NCI-H187 treated with DMSO at 0.1 percent for 48 hours (cell line): ENCODE measurements around the gene SPTY2D1.
"Not testable (repeated sequence)": the region's sequence is repeated elsewhere in the genome, so short reads cannot be mapped to it uniquely, and the experiment has no call there.

Experiments
- DNase-seq: peaks from one replicate; lab custom pipeline; 2025; lab: John Stamatoyannopoulos, UW

Gene SPTY2D1

GRCh38 chr11:18617688-18618341 is 16.3 kb downstream of the SPTY2D1 start:
- no peak for DNase-seq

DNA sequence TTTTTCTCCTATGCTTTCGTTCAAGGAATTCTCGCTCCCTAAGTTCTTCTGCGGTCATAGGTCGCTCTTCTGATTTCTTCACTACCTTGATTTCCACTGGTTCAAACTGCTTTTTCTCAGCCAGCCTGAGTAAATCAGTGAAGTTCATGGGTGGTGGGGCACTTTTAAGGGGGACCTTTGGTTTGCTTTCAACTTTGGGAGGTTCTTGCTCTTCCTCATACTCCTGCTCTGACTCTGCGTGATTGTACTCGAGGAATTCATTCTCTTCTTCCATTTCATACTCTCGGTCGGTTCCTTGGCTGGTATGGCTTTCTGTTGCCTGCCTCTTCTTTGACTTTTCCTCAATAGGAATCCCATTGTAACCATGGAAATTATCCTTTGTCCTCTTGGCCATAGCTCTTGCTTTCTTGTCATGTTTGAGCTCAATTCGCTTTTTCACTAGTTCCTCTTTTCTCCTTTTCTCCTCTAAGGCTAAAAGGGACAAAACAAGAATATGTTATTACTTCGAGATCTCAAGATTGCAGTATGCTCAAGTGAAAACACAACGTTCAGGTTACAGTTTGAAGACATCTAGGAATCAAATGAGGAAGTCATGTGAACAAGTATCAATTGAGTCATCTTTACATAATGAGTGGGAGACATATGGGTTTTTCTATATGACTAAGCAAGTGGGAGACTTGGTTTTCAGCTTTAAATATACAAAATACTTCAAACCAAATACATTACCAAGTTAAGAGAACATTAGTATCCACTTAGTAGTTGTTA is 18.3 kb downstream of the SPTY2D1 start:
- DNase-seq = no peak

GRCh38 chr11:18614667-18615066 is 19.5 kb downstream of the SPTY2D1 start:
- DNase-seq = no peak

GRCh38 chr11:18612394-18612793 is 21.7 kb downstream of the SPTY2D1 start:
- DNase-seq = no peak

DNA sequence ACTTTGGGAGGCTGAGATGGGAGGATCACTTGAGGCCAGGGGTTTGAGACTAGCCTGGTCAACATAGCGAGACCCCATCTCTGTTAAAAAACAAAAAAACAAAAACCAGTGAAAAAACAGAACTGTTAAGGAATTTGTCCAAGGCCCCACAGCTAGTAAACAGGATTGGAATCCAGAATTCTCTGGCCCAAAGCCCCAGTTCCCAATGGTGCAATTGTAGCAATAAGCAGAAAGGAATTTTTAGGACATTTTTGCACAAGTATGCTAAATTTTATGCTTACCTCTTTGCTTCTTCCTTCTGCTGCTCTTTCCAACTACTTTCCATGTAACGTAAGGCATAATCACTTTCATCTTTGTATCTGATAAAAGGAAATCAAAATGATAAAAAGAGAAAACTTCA is 22.9 kb downstream of the SPTY2D1 start:
- no peak for DNase-seq

DNA sequence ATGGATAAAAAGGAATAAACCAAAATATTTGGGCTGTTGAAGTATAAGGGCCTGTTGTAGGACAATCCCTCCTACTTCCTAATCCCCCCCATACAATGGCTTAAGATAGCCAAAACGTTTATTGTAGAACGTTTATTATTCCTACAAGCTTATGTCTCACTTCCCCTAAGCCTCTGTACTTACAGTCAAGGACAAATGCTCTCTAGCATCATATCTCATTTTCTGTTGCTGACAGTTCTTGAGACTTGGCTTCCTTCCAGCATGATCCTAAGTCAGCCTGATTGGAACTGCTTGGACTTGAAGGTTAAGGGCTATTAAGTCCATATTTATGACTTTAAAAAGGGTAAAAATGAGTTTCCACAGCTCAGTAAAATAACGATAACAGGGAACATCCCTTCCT is 25.8 kb downstream of the SPTY2D1 start:
- DNase-seq = no peak

DNA sequence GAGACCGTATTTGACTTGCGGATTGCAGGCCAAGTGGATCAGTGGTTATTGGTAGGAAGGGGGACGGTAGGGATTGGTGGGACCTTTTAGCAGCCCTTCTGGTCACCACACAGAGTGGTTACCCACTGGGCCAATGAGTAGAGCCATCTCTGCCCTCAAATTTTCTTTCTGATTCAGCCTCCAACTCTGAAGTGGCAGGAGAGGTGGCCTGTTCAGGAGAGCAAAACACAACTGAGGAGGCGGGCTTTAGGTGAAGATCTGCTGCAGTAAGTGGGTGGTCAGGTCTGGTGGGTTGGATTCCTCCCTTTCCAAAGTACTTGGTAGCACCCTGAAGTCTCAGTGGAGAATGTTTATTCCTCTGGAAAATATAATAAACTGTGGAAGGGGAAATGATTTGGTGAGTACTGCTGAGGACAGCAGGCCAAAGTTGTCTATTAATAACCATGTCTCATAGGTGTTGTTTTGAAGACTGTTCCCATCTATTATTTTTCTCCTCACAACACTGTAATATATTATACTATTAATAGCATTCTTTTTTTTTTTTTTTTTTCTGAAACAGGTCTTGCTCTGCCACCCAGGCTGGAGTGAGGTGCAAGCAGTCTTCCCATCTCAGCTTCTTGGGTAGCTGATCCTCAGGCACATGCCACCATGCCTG is 33.1 kb downstream of the SPTY2D1 start:
- DNase-seq = no peak

DNA sequence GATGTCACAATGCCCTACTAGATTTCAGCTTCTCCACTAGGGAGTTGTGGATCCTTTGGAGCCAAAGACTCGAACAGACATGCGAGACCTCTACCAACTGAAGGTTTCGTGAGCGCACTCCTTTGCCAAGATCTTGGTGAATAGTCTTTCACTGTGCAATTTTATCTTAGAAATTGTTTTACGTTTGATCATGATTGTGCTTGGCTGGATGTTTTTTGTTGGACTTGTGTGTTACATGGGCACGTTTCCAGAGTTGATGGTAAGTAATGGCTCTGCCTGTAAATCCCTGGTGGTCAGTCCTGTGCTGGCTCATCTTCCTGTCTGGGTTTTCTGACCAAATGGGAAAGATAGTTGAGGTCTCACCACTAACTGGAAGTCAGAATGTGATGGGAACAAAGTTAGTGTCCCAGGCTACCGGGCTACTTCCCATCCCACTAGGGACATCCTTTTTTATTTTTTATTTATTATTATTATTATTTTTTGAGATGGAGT is 34.4 kb downstream of the SPTY2D1 start, which contains the start of gene MISFA:
Gene MISFA (plus strand): TSS at position 51 of the 492 bp plus-strand sequence. CDS start 140 bp downstream, at position 191.
- DNase-seq = no peak

DNA sequence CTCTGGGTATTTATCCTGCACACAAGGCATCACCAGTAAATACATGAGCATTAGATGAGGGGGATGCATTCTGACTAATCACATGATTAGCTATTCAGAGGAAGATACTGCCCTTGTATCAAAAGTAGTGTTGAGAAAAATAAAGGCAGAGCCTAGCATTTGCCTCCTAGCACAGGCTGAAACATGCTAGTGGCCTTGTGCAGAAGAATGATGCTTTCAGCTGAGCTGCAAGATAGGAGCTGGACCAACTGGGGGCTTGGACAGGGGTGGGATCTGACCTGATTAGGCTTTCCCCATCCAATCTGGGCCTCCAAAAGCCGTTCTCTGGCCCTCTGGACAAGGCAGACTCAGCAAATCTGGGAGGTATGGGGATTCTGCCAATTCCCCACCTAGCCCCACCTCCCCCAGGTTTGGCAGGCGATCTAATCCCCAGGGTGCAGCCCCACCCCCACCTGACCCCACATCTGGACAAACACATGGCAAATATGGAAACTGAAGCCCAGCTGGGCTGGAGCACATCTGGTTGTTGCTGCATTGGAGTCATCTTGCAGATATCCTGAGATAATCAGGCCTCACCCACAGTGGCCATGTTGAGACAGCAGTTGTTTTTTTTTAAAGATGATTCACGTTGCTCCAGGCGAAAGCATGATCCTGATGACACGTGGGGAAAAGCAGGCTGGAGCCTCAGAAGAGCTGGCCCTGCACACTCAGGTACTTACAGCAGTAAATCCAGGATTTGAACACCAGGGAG is 39.0 kb downstream of the SPTY2D1 start:
- DNase-seq = no peak

- DNase-seq = not testable (repeated sequence)
These were observed 40.1 kb downstream of the SPTY2D1 start for GRCh38 chr11:18594088-18594487.

GRCh38 chr11:18590571-18590970 is 43.6 kb downstream of the SPTY2D1 start:
- no peak for DNase-seq

GRCh38 chr11:18588297-18589252 is 45.6 kb downstream of the SPTY2D1 start, which contains the start of gene UEVLD:
Gene UEVLD (minus strand): TSS chr11:18588734. CDS start chr11:18588654, 80 bp downstream.
- DNase-seq = peak; percentile 44

- no peak for DNase-seq
These were observed 52.3 kb downstream of the SPTY2D1 start for GRCh38 chr11:18581825-18582224.

DNA sequence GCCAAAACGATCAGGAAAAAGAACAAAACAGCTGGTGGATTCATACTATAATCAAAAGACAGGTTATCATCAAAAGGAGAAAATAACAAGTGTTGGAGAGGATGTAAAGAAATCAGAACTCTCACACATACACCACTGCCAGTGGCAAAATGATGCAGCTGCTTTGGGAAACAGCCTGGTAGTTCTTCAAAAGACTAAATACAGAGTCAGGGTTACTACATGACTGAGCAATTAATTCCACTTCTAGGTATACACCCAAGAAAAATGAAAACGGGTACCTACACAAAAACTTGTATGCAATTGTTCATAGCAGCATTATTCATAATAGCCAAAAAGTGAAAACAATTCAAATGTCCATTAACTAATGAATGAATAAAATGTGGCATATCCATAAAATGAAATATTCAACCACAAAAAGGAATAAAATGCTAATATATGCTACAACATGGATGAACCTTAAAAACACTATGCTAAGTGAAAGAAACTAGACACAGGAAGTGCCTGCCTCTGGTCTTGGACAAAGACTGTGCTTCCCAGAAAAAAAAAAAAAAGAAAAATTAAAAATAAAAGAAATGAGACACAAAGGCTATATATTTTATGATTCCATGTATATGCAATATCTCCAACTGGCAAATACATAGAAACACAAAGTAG is 53.9 kb downstream of the SPTY2D1 start:
- DNase-seq = no peak

GRCh38 chr11:18578975-18579598 is 55.1 kb downstream of the SPTY2D1 start:
- DNase-seq = no peak

DNA sequence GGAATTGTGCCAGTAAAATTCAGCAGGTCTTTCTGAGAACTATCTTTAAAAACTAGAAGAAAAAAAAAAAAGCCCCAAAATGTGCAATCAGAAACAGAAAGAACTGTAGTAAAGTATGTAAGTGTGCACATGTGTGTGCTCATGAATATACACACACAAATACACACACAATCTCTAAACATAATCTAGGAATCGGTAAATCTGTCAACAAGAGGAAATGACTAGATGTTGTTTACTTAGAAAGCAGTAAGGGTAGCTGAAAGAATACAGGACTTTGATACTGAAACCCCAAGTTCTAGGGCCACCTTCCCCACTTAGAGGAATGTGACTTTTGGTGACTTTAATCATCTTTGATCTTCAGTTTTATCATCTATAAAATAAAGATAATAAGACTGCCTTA is 58.8 kb downstream of the SPTY2D1 start:
- DNase-seq = no peak

- no peak for DNase-seq
These were observed 67.1 kb downstream of the SPTY2D1 start for GRCh38 chr11:18567081-18567480.

DNA sequence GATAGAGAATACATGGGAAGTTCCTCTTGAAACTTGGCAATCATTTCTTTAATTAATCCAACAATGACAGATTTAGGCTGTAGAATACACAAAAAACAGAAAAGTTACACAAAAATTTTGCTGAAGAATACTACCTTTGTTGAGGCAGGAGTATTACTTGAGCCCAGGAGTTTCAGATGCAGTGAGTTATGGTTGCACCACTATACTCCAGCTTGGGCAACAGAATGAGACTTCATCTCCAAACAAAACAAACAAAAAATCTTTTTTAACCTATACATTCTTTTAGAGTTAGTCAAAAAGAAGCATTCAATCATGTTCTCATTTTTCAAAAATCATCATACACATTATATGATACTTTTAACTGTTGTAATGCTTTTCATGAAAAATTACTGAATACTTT is 67.7 kb downstream of the SPTY2D1 start:
- DNase-seq = no peak

- DNase-seq = no peak
These were observed 70.0 kb downstream of the SPTY2D1 start for GRCh38 chr11:18564149-18564548.
